ENCODE measurements around the gene CPE.

GRCh38 chr4:165461159-165461821, 82.5 kb downstream of the CPE start:
- TF ChIP-seq CTCF (conservative IDR thresholded peaks at IDR 0.05 in 1 of 2, IDR thresholded peaks at IDR 0.05 in 1 of 2; ENCODE audit: extremely low read depth in 1 of 2, insufficient read depth in 1 of 2, low read depth in 1 of 2, low read length in 2 of 2), result no peak
- no peak for TF ChIP-seq EZH2 (IDR thresholded peaks at IDR 0.05; ENCODE audit: borderline replicate concordance, low read length)
